ENCODE data around the gene ARID1A.

Gene ARID1A

GRCh38 chr1:26740952-26741351 lies 45.1 kb downstream of the ARID1A start:
- H3K23ac ChIP-seq (ENCODE audit: low read length): no peak overlapping the region

GRCh38 chr1:26743426-26744059 lies 47.7 kb downstream of the ARID1A start:
- no peak overlapping the region for H3K23ac ChIP-seq (ENCODE audit: low read length)
- H3K36me3 ChIP-seq (ENCODE audit: control insufficient read depth in 1 of 2, insufficient read depth in 2 of 2, low read length in 2 of 2): peaks cover 12 to 46% of the 10 kb centered on the region in 2 experiments
- H3K14ac ChIP-seq (ENCODE audit: low read length): no peak overlapping the region
- no peak overlapping the region for H3K4me3 ChIP-seq (ENCODE audit: low read depth, low read length)
- DNase-seq: no peak
- no peak overlapping the region for H3K18ac ChIP-seq (ENCODE audit: low read length)
- no peak overlapping the region for H3K4ac ChIP-seq (ENCODE audit: low read depth, low read length)
- H3K9me3 ChIP-seq (ENCODE audit: insufficient read depth, low read depth, low read length): no peaks in the 10 kb centered on the region
- H3K27me3 ChIP-seq (ENCODE audit: insufficient read depth, low read length): no peaks in the 10 kb centered on the region
- no peak overlapping the region for H2AK5ac ChIP-seq (ENCODE audit: low read length)
- H3K79me1 ChIP-seq (ENCODE audit: low read length): no peaks in the 10 kb centered on the region
- H2AFZ ChIP-seq (ENCODE audit: insufficient read depth, low read length, poor library complexity): no peak overlapping the region
- no peak overlapping the region for H4K12ac ChIP-seq (ENCODE audit: low read depth, low read length)
- H4K8ac ChIP-seq (ENCODE audit: low read depth, low read length): no peak overlapping the region
- H3K79me2 ChIP-seq (ENCODE audit: control insufficient read depth, insufficient read depth, low read length, poor library complexity): no peaks in the 10 kb centered on the region
- no peak overlapping the region for H2BK120ac ChIP-seq (ENCODE audit: insufficient read depth, low read length, poor library complexity)
- H3K27ac ChIP-seq (ENCODE audit: low read depth, low read length): no peak overlapping the region
- peaks cover 2 to 9% of the 10 kb centered on the region in 2 experiments for H3K4me1 ChIP-seq (ENCODE audit: control insufficient read depth in 1 of 2, insufficient read depth in 2 of 2, low read length in 2 of 2)
- no peak overlapping the region for H4K91ac ChIP-seq (ENCODE audit: low read depth, low read length)
- no peak overlapping the region for H3K4me2 ChIP-seq (ENCODE audit: low read length)
- WGBS (ENCODE audit: extremely low coverage, insufficient coverage, insufficient read length): no CpG with 5 or more reads among the region's 8 CpGs
- no peak overlapping the region for H3K9ac ChIP-seq (ENCODE audit: low read length)
- H2BK12ac ChIP-seq (ENCODE audit: low read length): no peak overlapping the region
- no peak overlapping the region for H2BK5ac ChIP-seq (ENCODE audit: low read depth, low read length, poor library complexity)

More at GRCh38 chr1:26740952-26741351, 45.1 kb downstream of the ARID1A start:
- Histone ChIP-seq H3K18ac (ENCODE audit: low read length) (no peak overlapping the region), H3K4me1 (ENCODE audit: control insufficient read depth in 1 of 2, insufficient read depth in 2 of 2, low read length in 2 of 2) (peaks cover 2 to 7% of the 10 kb centered on the region in 2 experiments), H3K14ac (ENCODE audit: low read length) (no peak overlapping the region), H4K91ac (ENCODE audit: low read depth, low read length) (no peak overlapping the region), H3K4ac (ENCODE audit: low read depth, low read length) (no peak overlapping the region), H2BK120ac (ENCODE audit: insufficient read depth, low read length, poor library complexity) (no peak overlapping the region), H3K27ac (ENCODE audit: low read depth, low read length) (no peak overlapping the region), H3K9me3 (ENCODE audit: insufficient read depth, low read depth, low read length) (no peaks in the 10 kb centered on the region), H4K8ac (ENCODE audit: low read depth, low read length) (no peak overlapping the region), H2AFZ (ENCODE audit: insufficient read depth, low read length, poor library complexity) (no peak overlapping the region), H3K4me3 (ENCODE audit: low read depth, low read length) (no peak overlapping the region), H2AK5ac (ENCODE audit: low read length) (no peak overlapping the region), H2BK12ac (ENCODE audit: low read length) (no peak overlapping the region), H3K79me1 (ENCODE audit: low read length) (no peaks in the 10 kb centered on the region), H2BK5ac (ENCODE audit: low read depth, low read length, poor library complexity) (no peak overlapping the region), H3K27me3 (ENCODE audit: insufficient read depth, low read length) (no peaks in the 10 kb centered on the region), H3K79me2 (ENCODE audit: control insufficient read depth, insufficient read depth, low read length, poor library complexity) (no peaks in the 10 kb centered on the region), H3K4me2 (ENCODE audit: low read length) (no peak overlapping the region), H3K9ac (ENCODE audit: low read length) (no peak overlapping the region), H3K36me3 (ENCODE audit: control insufficient read depth in 1 of 2, insufficient read depth in 2 of 2, low read length in 2 of 2) (peaks cover 15 to 42% of the 10 kb centered on the region in 2 experiments), H4K12ac (ENCODE audit: low read depth, low read length) (no peak overlapping the region)
- DNase-seq: no peak
- WGBS (ENCODE audit: extremely low coverage, insufficient coverage, insufficient read length): no CpG with 5 or more reads among the region's 5 CpGs

- peak overlapping the region; percentile 9 for H3K4me2 ChIP-seq (ENCODE audit: low read length)
- peaks cover 2 to 10% of the 10 kb centered on the region in 2 experiments for H3K4me1 ChIP-seq (ENCODE audit: control insufficient read depth in 1 of 2, insufficient read depth in 2 of 2, low read length in 2 of 2)
- no peak overlapping the region for H3K18ac ChIP-seq (ENCODE audit: low read length)
- no peak overlapping the region for H2AFZ ChIP-seq (ENCODE audit: insufficient read depth, low read length, poor library complexity)
- H3K36me3 ChIP-seq (ENCODE audit: control insufficient read depth in 1 of 2, insufficient read depth in 2 of 2, low read length in 2 of 2): peaks cover 16 to 45% of the 10 kb centered on the region in 2 experiments
- H2AK5ac ChIP-seq (ENCODE audit: low read length): no peak overlapping the region
- H3K14ac ChIP-seq (ENCODE audit: low read length): no peak overlapping the region
- no peak overlapping the region for H3K4me3 ChIP-seq (ENCODE audit: low read depth, low read length)
- no peak overlapping the region for H3K23ac ChIP-seq (ENCODE audit: low read length)
- no peak overlapping the region for H4K8ac ChIP-seq (ENCODE audit: low read depth, low read length)
- H3K79me1 ChIP-seq (ENCODE audit: low read length): no peaks in the 10 kb centered on the region
- peak; percentile 76 to 86 for DNase-seq
- H3K9me3 ChIP-seq (ENCODE audit: insufficient read depth, low read depth, low read length): no peaks in the 10 kb centered on the region
- WGBS (ENCODE audit: extremely low coverage, insufficient coverage, insufficient read length): no CpG with 5 or more reads among the region's 8 CpGs
- H2BK5ac ChIP-seq (ENCODE audit: low read depth, low read length, poor library complexity): no peak overlapping the region
- no peaks in the 10 kb centered on the region for H3K27me3 ChIP-seq (ENCODE audit: insufficient read depth, low read length)
- H3K27ac ChIP-seq (ENCODE audit: low read depth, low read length): peak overlapping the region; percentile 59
- no peak overlapping the region for H4K12ac ChIP-seq (ENCODE audit: low read depth, low read length)
- H3K79me2 ChIP-seq (ENCODE audit: control insufficient read depth, insufficient read depth, low read length, poor library complexity): no peaks in the 10 kb centered on the region
- H2BK12ac ChIP-seq (ENCODE audit: low read length): no peak overlapping the region
- H3K9ac ChIP-seq (ENCODE audit: low read length): no peak overlapping the region
- peak overlapping the region; percentile 34 for H3K4ac ChIP-seq (ENCODE audit: low read depth, low read length)
- no peak overlapping the region for H4K91ac ChIP-seq (ENCODE audit: low read depth, low read length)
- no peak overlapping the region for H2BK120ac ChIP-seq (ENCODE audit: insufficient read depth, low read length, poor library complexity)
These were observed 48.5 kb downstream of the ARID1A start for GRCh38 chr1:26744075-26744959.

GRCh38 chr1:26745191-26745590 lies 49.4 kb downstream of the ARID1A start:
- WGBS (ENCODE audit: extremely low coverage, insufficient coverage, insufficient read length): no CpG with 5 or more reads among the region's 5 CpGs
- no peak overlapping the region for H4K12ac ChIP-seq (ENCODE audit: low read depth, low read length)
- no peak overlapping the region for H3K9ac ChIP-seq (ENCODE audit: low read length)
- H2AFZ ChIP-seq (ENCODE audit: insufficient read depth, low read length, poor library complexity): no peak overlapping the region
- no peak overlapping the region for H2AK5ac ChIP-seq (ENCODE audit: low read length)
- no peak overlapping the region for H3K14ac ChIP-seq (ENCODE audit: low read length)
- H3K4me1 ChIP-seq (ENCODE audit: control insufficient read depth in 1 of 2, insufficient read depth in 2 of 2, low read length in 2 of 2): peaks cover 2 to 11% of the 10 kb centered on the region in 2 experiments
- H3K27ac ChIP-seq (ENCODE audit: low read depth, low read length): no peak overlapping the region
- no peak overlapping the region for H4K8ac ChIP-seq (ENCODE audit: low read depth, low read length)
- H3K23ac ChIP-seq (ENCODE audit: low read length): no peak overlapping the region
- no peak overlapping the region for H4K91ac ChIP-seq (ENCODE audit: low read depth, low read length)
- H3K18ac ChIP-seq (ENCODE audit: low read length): no peak overlapping the region
- no peak for DNase-seq
- no peak overlapping the region for H2BK12ac ChIP-seq (ENCODE audit: low read length)
- no peak overlapping the region for H2BK120ac ChIP-seq (ENCODE audit: insufficient read depth, low read length, poor library complexity)
- no peaks in the 10 kb centered on the region for H3K27me3 ChIP-seq (ENCODE audit: insufficient read depth, low read length)
- H3K36me3 ChIP-seq (ENCODE audit: control insufficient read depth in 1 of 2, insufficient read depth in 2 of 2, low read length in 2 of 2): peaks cover 18 to 51% of the 10 kb centered on the region in 2 experiments
- no peak overlapping the region for H3K4me3 ChIP-seq (ENCODE audit: low read depth, low read length)
- H3K79me1 ChIP-seq (ENCODE audit: low read length): no peaks in the 10 kb centered on the region
- no peak overlapping the region for H3K4me2 ChIP-seq (ENCODE audit: low read length)
- H2BK5ac ChIP-seq (ENCODE audit: low read depth, low read length, poor library complexity): no peak overlapping the region
- H3K4ac ChIP-seq (ENCODE audit: low read depth, low read length): no peak overlapping the region
- no peaks in the 10 kb centered on the region for H3K79me2 ChIP-seq (ENCODE audit: control insufficient read depth, insufficient read depth, low read length, poor library complexity)
- H3K9me3 ChIP-seq (ENCODE audit: insufficient read depth, low read depth, low read length): no peaks in the 10 kb centered on the region

Measured in trophoblast cell (in vitro differentiated cells and primary cell).